Smooth muscle cell (in vitro differentiated cells): ENCODE data around the gene OR2A7. TPM values are rescaled to one million over a fixed set of nuclear protein-coding genes. Genes with fewer than 3 reads are reported as not detected.
A peak's percentile ranks its signal among the peaks of the same experiment; 100 is the strongest.
"Not testable (repeated sequence)": the region's sequence is repeated elsewhere in the genome, so short reads cannot be mapped to it uniquely, and the experiment has no call there.

Experiments used
- DNase-seq: peaks from one replicate; lab custom pipeline; 2025; ENCODE audit not compliant: unreplicated experiment; lab: John Stamatoyannopoulos, UW
- H2AFZ ChIP-seq: fragments of 200-600 bp; sonication (generic); 2 replicates; pipeline ENCODE4 v1.6.0; 2016; ENCODE audit warnings: antibody characterized with exemption, low read depth, mild to moderate bottlenecking
- H3F3A ChIP-seq: fragments of 200-600 bp; sonication (generic); 2 replicates; pipeline ENCODE4 v1.6.0; 2017; ENCODE audit warnings: antibody characterized with exemption, low read depth
- H3K27ac ChIP-seq: fragments of 200-600 bp; sonication (generic); 2 replicates; pipeline ENCODE4 v1.5.1; 2016; ENCODE audit warnings: low read depth, mild to moderate bottlenecking
- H3K27me3 ChIP-seq: fragments of 200-600 bp; sonication (generic); 2 replicates; pipeline ENCODE4 v1.6.1; 2016; ENCODE audit warnings: low read depth, mild to moderate bottlenecking
- H3K36me3 ChIP-seq: fragments of 200-600 bp; sonication (generic); 2 replicates; pipeline ENCODE4 v1.5.1; 2016; ENCODE audit warnings: low read depth
- H3K4me1 ChIP-seq: fragments of 200-600 bp; sonication (generic); 2 replicates; pipeline ENCODE4 v1.5.1; 2016; ENCODE audit warnings: low read depth
- H3K4me2 ChIP-seq: fragments of 200-600 bp; sonication (generic); 2 replicates; pipeline ENCODE4 v1.6.0; 2016; ENCODE audit warnings: mild to moderate bottlenecking
- H3K4me3 ChIP-seq: fragments of 200-600 bp; sonication (generic); 2 replicates; pipeline ENCODE4 v1.5.1; 2016; ENCODE audit warnings: mild to moderate bottlenecking
- H3K79me2 ChIP-seq: fragments of 200-600 bp; sonication (generic); 2 replicates; pipeline ENCODE4 v1.6.0; 2016; ENCODE audit warnings: low read depth, mild to moderate bottlenecking
- H3K9ac ChIP-seq: fragments of 200-600 bp; sonication (generic); 2 replicates; pipeline ENCODE4 v1.6.0; 2016; ENCODE audit warnings: low read depth
- H3K9me3 ChIP-seq: fragments of 200-600 bp; sonication (generic); replicated peaks from 2 replicates; pipeline ENCODE4 v1.5.1; 2016; ENCODE audit warnings: low read depth
- H4K20me1 ChIP-seq: fragments of 200-600 bp; sonication (generic); 2 replicates; pipeline ENCODE4 v1.6.0; 2016; ENCODE audit warnings: low read depth
- WGBS: methylation state at CpG from one replicate; pipeline ENCODE4 v1.1.7; 2016; ENCODE audit warnings: low lambda C conversion rate; 5-methylcytosine and 5-hydroxymethylcytosine counted together
- polyA plus RNA-seq: library from polyadenylated mRNA; unstranded; fragments of >200 nt; fragmentation: Nextera tagmentation; extraction: Ambion mirVana; gene quantifications from 2 replicates; pipeline ENCODE4 v1.2.1, GENCODE V29; 2016
- total RNA-seq: library from RNA; depleted of rRNA; stranded (reverse); fragments of >200 nt; gene quantifications from 2 replicates; pipeline ENCODE4 v1.2.3, GENCODE V29; 2014
- TF ChIP-seq, protein P1 (sequence below): fragments of 200-600 bp; sonication (generic); IDR thresholded peaks from 2 replicates; pipeline ENCODE4 v1.5.1; 2017; ENCODE audit warnings: borderline replicate concordance, mild to moderate bottlenecking, antibody characterized with exemption; ENCODE audit not compliant: insufficient read depth, poor library complexity, severe bottlenecking

OR2A7 gene
- total and polyA plus RNA-seq, 2 experiments from 2014 or later, result 0.22 to 0.67 TPM

- not testable (repeated sequence) for H3K27me3 ChIP-seq, DNase-seq, H3K4me2 ChIP-seq, H3K4me1 ChIP-seq, H3K9ac ChIP-seq, H3K27ac ChIP-seq, H2AFZ ChIP-seq, H3K79me2 ChIP-seq, H3K36me3 ChIP-seq, H3K4me3 ChIP-seq, H4K20me1 ChIP-seq, H3K9me3 ChIP-seq, H3F3A ChIP-seq
Measured at GRCh38 chr7:144220531-144220930, 44.1 kb downstream of the OR2A7 start.

GRCh38 chr7:144219149-144219548, 45.4 kb downstream of the OR2A7 start:
- not testable (repeated sequence) for H2AFZ ChIP-seq, H3K27ac ChIP-seq, H3K27me3 ChIP-seq, H3K36me3 ChIP-seq, H3K9ac ChIP-seq, H3K4me1 ChIP-seq, H3K4me3 ChIP-seq, DNase-seq, H3F3A ChIP-seq, H3K9me3 ChIP-seq, H3K4me2 ChIP-seq, H3K79me2 ChIP-seq, H4K20me1 ChIP-seq
- WGBS, result 90% methylated on average over 1 of the region's 4 CpGs
- TF ChIP-seq, protein P1, sequence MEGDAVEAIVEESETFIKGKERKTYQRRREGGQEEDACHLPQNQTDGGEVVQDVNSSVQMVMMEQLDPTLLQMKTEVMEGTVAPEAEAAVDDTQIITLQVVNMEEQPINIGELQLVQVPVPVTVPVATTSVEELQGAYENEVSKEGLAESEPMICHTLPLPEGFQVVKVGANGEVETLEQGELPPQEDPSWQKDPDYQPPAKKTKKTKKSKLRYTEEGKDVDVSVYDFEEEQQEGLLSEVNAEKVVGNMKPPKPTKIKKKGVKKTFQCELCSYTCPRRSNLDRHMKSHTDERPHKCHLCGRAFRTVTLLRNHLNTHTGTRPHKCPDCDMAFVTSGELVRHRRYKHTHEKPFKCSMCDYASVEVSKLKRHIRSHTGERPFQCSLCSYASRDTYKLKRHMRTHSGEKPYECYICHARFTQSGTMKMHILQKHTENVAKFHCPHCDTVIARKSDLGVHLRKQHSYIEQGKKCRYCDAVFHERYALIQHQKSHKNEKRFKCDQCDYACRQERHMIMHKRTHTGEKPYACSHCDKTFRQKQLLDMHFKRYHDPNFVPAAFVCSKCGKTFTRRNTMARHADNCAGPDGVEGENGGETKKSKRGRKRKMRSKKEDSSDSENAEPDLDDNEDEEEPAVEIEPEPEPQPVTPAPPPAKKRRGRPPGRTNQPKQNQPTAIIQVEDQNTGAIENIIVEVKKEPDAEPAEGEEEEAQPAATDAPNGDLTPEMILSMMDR, result peak; percentile 4

DNA sequence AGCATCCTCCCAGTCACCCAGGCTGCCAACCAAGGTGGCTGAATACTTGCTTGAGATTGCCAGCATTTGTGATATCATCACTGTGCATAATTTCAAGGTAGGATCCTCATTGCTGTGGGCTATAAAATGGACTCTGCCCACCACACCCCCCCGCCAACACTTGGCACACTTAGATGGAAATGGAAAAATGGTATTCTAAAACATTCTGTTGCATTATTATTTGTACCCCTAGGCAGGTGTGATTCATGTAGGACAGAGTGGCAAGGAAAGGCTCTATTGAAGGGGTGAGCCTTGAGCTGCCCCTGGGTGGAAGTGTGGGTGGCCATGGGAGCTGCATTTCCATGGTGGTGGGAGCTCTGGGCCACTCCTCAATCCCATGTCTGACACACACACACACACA, 46.0 kb downstream of the OR2A7 start:
- DNase-seq, H3K4me3 ChIP-seq, H4K20me1 ChIP-seq, H3K27me3 ChIP-seq, H3F3A ChIP-seq, H3K9ac ChIP-seq, H3K79me2 ChIP-seq, H3K36me3 ChIP-seq, H3K27ac ChIP-seq, H3K4me1 ChIP-seq, H3K4me2 ChIP-seq, H2AFZ ChIP-seq, H3K9me3 ChIP-seq: not testable (repeated sequence)
- WGBS, result 100% methylated on average over 1 of the region's 1 CpG

GRCh38 chr7:144217200-144217599, 47.4 kb downstream of the OR2A7 start:
- H3K4me3 ChIP-seq, result not testable (repeated sequence)

More at GRCh38 chr7:144217200-144217599, 47.4 kb downstream of the OR2A7 start:
- H3K9ac ChIP-seq, H3K27ac ChIP-seq, H3K36me3 ChIP-seq, H3K9me3 ChIP-seq, H4K20me1 ChIP-seq, H3K79me2 ChIP-seq, H2AFZ ChIP-seq, H3K4me2 ChIP-seq, H3K4me1 ChIP-seq, DNase-seq, H3K27me3 ChIP-seq, H3F3A ChIP-seq: not testable (repeated sequence)

Other genes with a start within 250 kb of the OR2A7 start
- gene OR2A5, start 215.8 kb downstream of the OR2A7 start, total RNA-seq, result not detected in 2 replicates
- not detected in 2 replicates for gene OR2A5, start 215.8 kb downstream of the OR2A7 start, polyA plus RNA-seq
- not detected in 2 replicates for gene OR2A25, start 195.0 kb downstream of the OR2A7 start, total RNA-seq
- not detected in 2 replicates for gene OR2A25, start 195.0 kb downstream of the OR2A7 start, polyA plus RNA-seq
- gene OR2A12, start 178.5 kb downstream of the OR2A7 start, total RNA-seq, result not detected in 2 replicates
- gene OR2A12, start 178.5 kb downstream of the OR2A7 start, polyA plus RNA-seq, result not detected in 2 replicates
- gene OR2A2, start 155.2 kb downstream of the OR2A7 start, total RNA-seq, result not detected in 2 replicates
- gene OR2A2, start 155.2 kb downstream of the OR2A7 start, polyA plus RNA-seq, result not detected in 2 replicates
- gene OR2A14, start 141.6 kb downstream of the OR2A7 start, total RNA-seq, result not detected in 2 replicates
- gene OR2A14, start 141.6 kb downstream of the OR2A7 start, polyA plus RNA-seq, result not detected in 2 replicates
- 1.2 and 1.8 TPM in 2 replicates for gene CTAGE4, start 81.3 kb downstream of the OR2A7 start, total RNA-seq
- 0.61 and 1.4 TPM in 2 replicates for gene CTAGE4, start 81.3 kb downstream of the OR2A7 start, polyA plus RNA-seq
- 4.7 and 6.7 TPM in 2 replicates for gene ARHGEF35, start 69.0 kb downstream of the OR2A7 start, total RNA-seq
- 4.2 and 7.5 TPM in 2 replicates for gene ARHGEF35, start 69.0 kb downstream of the OR2A7 start, polyA plus RNA-seq
- 0.40 TPM in 1 of 2 replicates, not detected in the other for gene OR2A42, start 25.2 kb downstream of the OR2A7 start, total RNA-seq
- 0.11 TPM in 1 of 2 replicates, not detected in the other for gene OR2A42, start 25.2 kb downstream of the OR2A7 start, polyA plus RNA-seq
- 1.3 and 3.9 TPM in 2 replicates for gene CTAGE8, start 4.5 kb upstream of the OR2A7 start, total RNA-seq
- 0.11 and 0.65 TPM in 2 replicates for gene CTAGE8, start 4.5 kb upstream of the OR2A7 start, polyA plus RNA-seq
- gene OR2A1, start 47.6 kb upstream of the OR2A7 start, total RNA-seq, result not detected in 2 replicates
- 0.07 TPM in 1 of 2 replicates, not detected in the other for gene OR2A1, start 47.6 kb upstream of the OR2A7 start, polyA plus RNA-seq
- gene ARHGEF5, start 90.6 kb upstream of the OR2A7 start, total RNA-seq, result 7.4 and 12.1 TPM in 2 replicates
- 3.7 and 10.4 TPM in 2 replicates for gene ARHGEF5, start 90.6 kb upstream of the OR2A7 start, polyA plus RNA-seq
- not detected in 2 replicates for gene NOBOX, start 138.9 kb upstream of the OR2A7 start, total RNA-seq
- gene NOBOX, start 138.9 kb upstream of the OR2A7 start, polyA plus RNA-seq, result not detected in 2 replicates